Stimulated activated CD8-positive, alpha-beta memory T cell treated with anti-CD3 and anti-CD28 coated beads, Interleukin-12 subunit alpha, Interleukin-12 subunit beta, amount 100 ng/mL, for 24 hours (primary cell): ENCODE measurements around the gene NPAS3.

Experiments
- DNase-seq: peaks from one replicate; pipeline ENCODE4 v3.0.0-alpha.2; 2020; ENCODE audit errors: extremely low read depth

The NPAS3 gene

GRCh38 chr14:33631441-33631840 lies 692.8 kb downstream of the NPAS3 start:
- DNase-seq, result no peak

GRCh38 chr14:33634631-33635030 lies 696.0 kb downstream of the NPAS3 start:
- DNase-seq, result no peak

GRCh38 chr14:33636716-33637115 lies 698.0 kb downstream of the NPAS3 start:
- no peak for DNase-seq

GRCh38 chr14:33642080-33642479 lies 703.4 kb downstream of the NPAS3 start:
- no peak for DNase-seq

GRCh38 chr14:33642691-33643244 lies 704.1 kb downstream of the NPAS3 start:
- DNase-seq, result no peak

GRCh38 chr14:33643426-33644181 lies 704.9 kb downstream of the NPAS3 start:
- DNase-seq, result no peak

- no peak for DNase-seq
Measured at GRCh38 chr14:33646692-33647260, 708.1 kb downstream of the NPAS3 start.

GRCh38 chr14:33647385-33647786 lies 708.7 kb downstream of the NPAS3 start:
- DNase-seq, result no peak

- no peak for DNase-seq
Measured at GRCh38 chr14:33650430-33650829, 711.8 kb downstream of the NPAS3 start.

GRCh38 chr14:33652566-33653307 lies 714.1 kb downstream of the NPAS3 start:
- no peak for DNase-seq

GRCh38 chr14:33653308-33653695 lies 714.6 kb downstream of the NPAS3 start:
- DNase-seq, result no peak

- no peak for DNase-seq
Measured at GRCh38 chr14:33655421-33655820, 716.7 kb downstream of the NPAS3 start.

GRCh38 chr14:33657476-33657875 lies 718.8 kb downstream of the NPAS3 start:
- no peak for DNase-seq

- no peak for DNase-seq
Measured at GRCh38 chr14:33660248-33660647, 721.6 kb downstream of the NPAS3 start.

GRCh38 chr14:33661101-33661500 lies 722.4 kb downstream of the NPAS3 start:
- no peak for DNase-seq

- no peak for DNase-seq
Measured at GRCh38 chr14:33668066-33668465, 729.4 kb downstream of the NPAS3 start.

GRCh38 chr14:33669111-33669510 lies 730.4 kb downstream of the NPAS3 start:
- no peak for DNase-seq

- no peak for DNase-seq
Measured at GRCh38 chr14:33670235-33670634, 731.6 kb downstream of the NPAS3 start.

- no peak for DNase-seq
Measured at GRCh38 chr14:33671556-33671955, 732.9 kb downstream of the NPAS3 start.

GRCh38 chr14:33674927-33675326 lies 736.2 kb downstream of the NPAS3 start:
- no peak for DNase-seq

GRCh38 chr14:33675415-33676130 lies 736.9 kb downstream of the NPAS3 start:
- DNase-seq, result no peak

- DNase-seq, result no peak
Measured at GRCh38 chr14:33676135-33676566, 737.5 kb downstream of the NPAS3 start.
